ENCODE measurements around the gene TRMT1.

The TRMT1 gene

DNA sequence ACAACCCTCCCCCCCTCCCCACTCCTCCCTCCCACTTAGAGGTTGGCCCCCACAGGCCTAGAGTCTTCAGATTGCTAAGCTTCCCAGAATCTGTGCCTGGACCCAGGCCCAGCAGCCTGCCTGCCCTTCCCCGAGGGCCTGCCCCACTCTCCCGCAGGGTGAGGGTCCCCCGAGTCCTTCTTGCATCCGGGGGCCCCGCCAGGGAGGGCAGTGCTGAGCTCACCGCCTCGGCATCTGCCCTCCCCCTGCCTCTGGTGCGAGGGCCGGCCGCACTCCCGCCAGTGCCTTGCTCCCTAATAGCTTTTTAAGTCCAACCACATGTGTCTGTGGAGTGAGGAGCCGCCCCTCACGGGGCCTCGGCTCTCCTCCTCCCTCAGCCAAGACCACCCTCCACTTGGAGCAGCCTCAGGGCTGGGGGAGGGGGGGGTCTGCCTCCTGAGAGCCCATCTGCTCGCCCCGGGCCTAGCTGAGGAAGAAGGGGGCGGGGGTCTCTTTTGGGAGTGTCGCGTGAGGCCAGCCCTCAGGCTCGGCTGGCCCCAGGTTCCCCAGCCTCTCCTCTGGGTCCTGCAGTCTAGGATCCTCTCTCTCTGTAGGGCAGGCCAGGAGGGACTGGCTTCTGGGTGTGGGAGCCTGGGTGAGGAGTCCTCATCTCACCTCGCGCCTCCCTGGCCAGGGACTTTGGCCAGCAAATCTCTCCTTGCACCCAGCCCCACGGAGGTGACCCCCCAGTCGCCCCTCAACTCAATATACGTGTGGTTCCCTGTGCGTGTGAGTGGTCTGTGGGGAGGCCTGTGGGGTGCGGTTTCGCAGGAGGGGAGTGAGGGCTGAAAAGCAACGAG lies 61.1 kb downstream of the TRMT1 start:
- no peak for DNase-seq (ENCODE audit: low read depth in 1 of 2, low spot score in 1 of 2)
